GM12873 (cell line): ENCODE results near the gene SLC43A3.

Source experiments
- TF ChIP-seq, protein P1 (sequence below): IDR thresholded peaks from 2 replicates; pipeline ENCODE4 v1.5.1; 2012; ENCODE audit warnings: low read depth, mild to moderate bottlenecking, moderate library complexity, low read length, control low read depth; ENCODE audit not compliant: insufficient read depth; ENCODE audit errors: missing control alignments

SLC43A3 gene

DNA sequence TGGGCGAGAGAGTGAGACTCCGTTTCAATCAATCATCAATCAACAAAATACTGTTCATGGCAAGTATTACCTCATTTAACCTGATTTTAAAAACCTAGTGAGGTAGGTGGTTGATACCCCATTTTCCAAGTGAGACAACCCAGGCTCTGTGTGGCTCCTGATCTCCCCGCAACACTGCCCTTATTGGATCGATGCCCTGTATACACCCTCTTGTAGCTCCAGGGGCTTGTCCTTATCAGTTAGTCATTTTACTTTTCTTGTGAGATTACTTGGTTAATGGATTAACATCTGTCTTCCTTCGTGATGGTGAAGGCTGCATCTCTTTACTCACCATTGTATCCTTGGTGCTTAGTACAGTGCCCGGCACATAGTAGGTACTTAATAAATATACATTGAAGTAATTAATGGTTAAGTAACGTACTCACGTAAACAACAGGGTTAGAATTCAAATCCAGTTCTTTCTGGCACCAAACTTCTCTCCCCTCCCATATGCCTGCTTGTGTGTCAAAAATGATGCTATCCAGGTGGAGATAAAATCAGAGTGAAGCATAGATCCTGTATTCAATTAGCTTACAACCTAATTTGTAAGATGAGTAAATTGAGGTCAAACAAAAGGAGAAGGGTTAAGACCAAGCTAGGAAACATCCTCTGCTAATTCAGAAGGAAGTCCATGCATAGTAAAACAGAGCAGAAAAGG, 34.7 kb downstream of the SLC43A3 start:
- TF ChIP-seq, protein P1, sequence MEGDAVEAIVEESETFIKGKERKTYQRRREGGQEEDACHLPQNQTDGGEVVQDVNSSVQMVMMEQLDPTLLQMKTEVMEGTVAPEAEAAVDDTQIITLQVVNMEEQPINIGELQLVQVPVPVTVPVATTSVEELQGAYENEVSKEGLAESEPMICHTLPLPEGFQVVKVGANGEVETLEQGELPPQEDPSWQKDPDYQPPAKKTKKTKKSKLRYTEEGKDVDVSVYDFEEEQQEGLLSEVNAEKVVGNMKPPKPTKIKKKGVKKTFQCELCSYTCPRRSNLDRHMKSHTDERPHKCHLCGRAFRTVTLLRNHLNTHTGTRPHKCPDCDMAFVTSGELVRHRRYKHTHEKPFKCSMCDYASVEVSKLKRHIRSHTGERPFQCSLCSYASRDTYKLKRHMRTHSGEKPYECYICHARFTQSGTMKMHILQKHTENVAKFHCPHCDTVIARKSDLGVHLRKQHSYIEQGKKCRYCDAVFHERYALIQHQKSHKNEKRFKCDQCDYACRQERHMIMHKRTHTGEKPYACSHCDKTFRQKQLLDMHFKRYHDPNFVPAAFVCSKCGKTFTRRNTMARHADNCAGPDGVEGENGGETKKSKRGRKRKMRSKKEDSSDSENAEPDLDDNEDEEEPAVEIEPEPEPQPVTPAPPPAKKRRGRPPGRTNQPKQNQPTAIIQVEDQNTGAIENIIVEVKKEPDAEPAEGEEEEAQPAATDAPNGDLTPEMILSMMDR = no peak

DNA sequence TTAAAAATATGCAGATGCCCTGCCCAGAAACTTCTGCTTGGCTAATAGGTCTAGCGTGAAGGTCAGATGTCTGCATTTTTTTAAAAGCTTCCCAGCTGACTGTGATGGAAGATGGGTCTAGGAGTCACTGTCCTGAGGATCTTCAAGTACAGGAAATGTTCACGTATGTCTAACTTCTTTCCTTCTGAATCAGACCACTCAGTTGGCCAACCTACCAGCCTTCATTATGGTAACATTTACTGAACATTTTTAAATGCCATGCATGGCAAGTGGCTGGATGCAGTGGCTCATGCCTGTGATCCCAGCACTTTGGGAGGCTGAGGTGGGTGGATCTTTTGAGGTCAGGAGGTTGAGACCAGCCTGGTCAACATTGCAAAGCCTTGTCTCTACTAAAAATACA, 35.4 kb downstream of the SLC43A3 start:
- TF ChIP-seq, protein P1 = no peak

DNA sequence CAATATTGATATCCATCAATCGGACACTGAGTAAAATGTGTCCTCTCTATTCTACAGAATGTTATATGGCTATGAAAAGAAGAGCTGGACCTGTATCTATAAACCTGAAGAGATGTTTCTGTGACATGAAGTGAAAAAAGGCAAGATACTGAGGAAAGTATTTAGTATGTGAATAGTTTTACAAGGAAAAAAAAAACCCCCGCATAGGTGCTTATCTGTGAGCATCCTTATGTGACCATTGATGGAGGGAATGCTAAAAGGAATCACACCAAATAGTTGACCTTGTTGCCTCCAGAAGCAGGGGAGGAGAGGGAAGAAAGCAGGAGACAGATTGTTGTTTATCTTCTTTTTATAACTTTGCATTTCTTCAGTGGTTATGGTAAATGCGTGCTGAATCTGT, 35.8 kb downstream of the SLC43A3 start:
- TF ChIP-seq, protein P1 = no peak

DNA sequence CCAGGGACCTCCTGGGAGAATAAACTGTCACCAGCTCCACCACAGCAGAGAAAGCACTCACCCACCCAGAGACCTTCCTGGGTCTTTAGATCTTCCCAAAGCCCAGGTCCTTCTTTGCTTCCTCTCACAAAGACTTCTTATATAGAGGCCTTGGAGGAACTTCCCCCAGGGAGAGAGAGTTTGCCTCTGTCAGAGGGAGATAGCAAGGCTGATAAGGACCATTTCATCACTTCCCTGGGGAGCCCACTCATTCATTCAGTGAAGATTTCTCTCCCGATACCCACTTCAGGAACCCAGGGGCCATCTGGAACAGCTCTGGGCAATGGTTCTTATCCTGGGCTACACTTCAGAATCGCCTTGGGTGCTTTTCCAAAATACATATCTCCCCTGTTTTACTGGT, 36.4 kb downstream of the SLC43A3 start, which contains the start of gene PRG2:
PRG2 (minus strand) TSS at position 116 of the 400 bp plus-strand sequence. CDS start 706 bp downstream, outside the sequence.
- TF ChIP-seq, protein P1 = no peak

DNA sequence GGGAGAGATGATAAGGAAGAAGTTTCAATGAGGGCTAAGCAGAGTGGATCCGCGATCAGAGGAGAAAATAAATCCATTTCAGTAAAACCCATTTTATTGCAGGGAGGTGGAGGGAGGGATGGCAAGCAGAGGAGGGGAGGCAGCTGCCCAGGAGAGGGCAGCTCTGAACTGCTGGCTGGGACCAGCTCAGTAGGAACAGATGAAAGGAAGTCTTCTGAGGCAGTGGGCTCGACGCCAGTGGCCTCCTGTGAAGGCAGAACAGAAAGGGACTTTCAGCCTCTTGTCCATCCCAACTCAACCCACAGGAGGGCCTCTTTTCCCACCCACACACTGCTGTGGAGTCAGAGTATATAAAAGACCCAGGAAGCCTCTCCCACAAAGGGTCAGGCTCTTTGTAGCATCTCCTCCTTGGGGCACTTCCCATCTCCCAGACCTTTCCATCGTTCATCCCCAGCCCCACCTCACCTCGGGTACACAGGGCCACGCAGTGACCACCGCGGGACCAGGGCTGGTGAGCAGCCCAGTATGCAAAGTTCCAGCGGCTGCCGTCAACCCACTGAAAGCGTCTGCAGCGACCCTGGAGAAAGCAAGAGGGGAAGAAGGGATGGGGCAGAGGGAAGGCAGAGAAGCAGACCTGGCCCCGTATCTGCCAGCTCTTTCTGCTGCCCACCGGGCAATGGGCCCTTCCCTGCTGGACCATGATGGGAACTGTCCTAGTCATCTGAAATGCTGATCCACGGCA, 39.5 kb downstream of the SLC43A3 start:
- TF ChIP-seq, protein P1 = no peak

DNA sequence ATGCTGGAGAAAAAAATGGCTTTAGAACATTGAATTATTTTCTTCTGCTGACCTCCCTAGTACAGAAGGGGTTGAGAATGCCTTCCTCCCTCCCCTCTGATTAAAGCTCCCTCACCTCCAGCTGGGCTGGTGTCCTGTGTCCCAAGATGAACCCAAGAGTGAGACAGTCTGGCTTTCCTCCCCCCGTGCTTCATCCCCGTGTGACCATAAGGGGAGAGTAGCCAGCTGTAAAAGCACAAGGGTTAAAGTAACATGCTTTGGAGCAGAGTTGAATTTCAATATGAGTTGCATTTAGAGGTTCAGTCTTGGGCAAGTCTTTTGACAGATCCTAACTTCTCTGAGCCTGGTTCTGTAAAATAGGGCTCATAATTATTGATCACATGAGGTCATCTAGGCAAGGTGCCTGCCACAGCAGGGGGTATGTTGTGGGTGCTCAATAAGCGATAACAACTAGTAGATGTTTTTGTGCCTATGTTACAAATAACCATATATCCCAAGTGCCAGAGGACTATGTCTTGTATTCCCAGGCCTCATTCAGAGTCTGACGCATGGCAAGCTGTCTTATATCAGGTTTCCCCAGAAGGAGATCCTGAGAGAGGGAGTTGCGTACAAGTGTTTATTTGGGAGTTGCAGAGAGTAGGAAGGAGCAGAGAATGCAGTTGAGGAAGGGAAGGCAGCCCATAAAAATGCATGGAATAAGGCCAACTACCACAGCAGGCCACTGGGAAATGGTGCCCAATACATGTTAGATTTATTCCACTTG, 40.6 kb downstream of the SLC43A3 start:
- TF ChIP-seq, protein P1 = no peak

DNA sequence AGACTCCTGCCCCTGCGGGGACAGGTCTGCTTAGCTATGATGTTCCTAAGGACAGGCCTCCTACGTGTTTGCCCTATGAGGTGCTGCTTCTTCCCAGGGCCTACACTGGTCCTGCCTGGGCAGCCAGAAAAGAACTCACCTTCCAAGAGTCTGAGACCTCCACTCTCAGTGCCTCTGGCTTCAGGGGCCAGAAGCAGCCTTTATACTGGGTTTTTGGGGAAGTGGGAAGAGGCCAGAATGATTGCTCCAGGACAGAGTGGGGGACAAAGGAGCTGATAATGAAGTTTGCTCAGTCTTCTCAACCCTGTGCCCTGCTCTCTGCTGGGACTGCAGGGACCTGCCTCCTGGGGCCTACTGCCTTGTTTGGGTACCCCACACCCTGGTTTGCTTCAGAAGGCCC, 45.9 kb downstream of the SLC43A3 start, which contains the start of gene PRG3:
PRG3 (minus strand) TSS at position 176 of the 400 bp plus-strand sequence. CDS start 442 bp downstream, outside the sequence.
- TF ChIP-seq, protein P1 = no peak
